ENCODE results near the gene IGF2.

The IGF2 gene

GRCh38 chr11:2104524-2105440 lies 34.4 kb downstream of the IGF2 start:
- Histone ChIP-seq H3K9ac (no peak overlapping the region), H3K27ac (no peak overlapping the region), H3K36me3 (ENCODE audit: insufficient read depth) (no peaks in the 10 kb centered on the region), H2AFZ (ENCODE audit: low read depth) (no peak overlapping the region), H4K20me1 (ENCODE audit: insufficient read depth) (no peaks in the 10 kb centered on the region), H3K4me3 (IDR thresholded peaks at IDR 0.05; ENCODE audit: insufficient read depth, low read depth, low read length) (no peak overlapping the region), H3K27me3 (ENCODE audit: insufficient read depth, low read depth) (peaks cover 50% of the 10 kb centered on the region; the same call in 1 of the 2 replicates), H3K4me1 (ENCODE audit: low read depth, poor library complexity, severe bottlenecking) (no peaks in the 10 kb centered on the region), H3K4me2 (no peak overlapping the region), H3K79me2 (ENCODE audit: insufficient read depth, low read depth) (no peaks in the 10 kb centered on the region)
- no peak for TF ChIP-seq CTCF (conservative IDR thresholded peaks at IDR 0.05; ENCODE audit: low read depth, low read length)

GRCh38 chr11:2103668-2104523 lies 35.3 kb downstream of the IGF2 start:
- Histone ChIP-seq H3K27me3 (ENCODE audit: insufficient read depth, low read depth) (peaks cover 52% of the 10 kb centered on the region; the same call in 1 of the 2 replicates), H3K79me2 (ENCODE audit: insufficient read depth, low read depth) (no peaks in the 10 kb centered on the region), H3K4me3 (IDR thresholded peaks at IDR 0.05; ENCODE audit: insufficient read depth, low read depth, low read length) (no peak overlapping the region), H3K4me1 (ENCODE audit: low read depth, poor library complexity, severe bottlenecking) (no peaks in the 10 kb centered on the region), H3K4me2 (no peak overlapping the region), H3K27ac (no peak overlapping the region), H4K20me1 (ENCODE audit: insufficient read depth) (no peaks in the 10 kb centered on the region), H2AFZ (ENCODE audit: low read depth) (no peak overlapping the region), H3K9ac (no peak overlapping the region), H3K36me3 (ENCODE audit: insufficient read depth) (no peaks in the 10 kb centered on the region)
- no peak for TF ChIP-seq CTCF (conservative IDR thresholded peaks at IDR 0.05; ENCODE audit: low read depth, low read length)

- no peak overlapping the region for H3K27ac ChIP-seq
- H3K27me3 ChIP-seq (ENCODE audit: insufficient read depth, low read depth), result peaks cover 56% of the 10 kb centered on the region; the same call in 1 of the 2 replicates
- no peak overlapping the region for H3K4me2 ChIP-seq
- no peak for TF ChIP-seq CTCF (conservative IDR thresholded peaks at IDR 0.05; ENCODE audit: low read depth, low read length)
- no peak overlapping the region for H3K4me3 ChIP-seq (IDR thresholded peaks at IDR 0.05; ENCODE audit: insufficient read depth, low read depth, low read length)
- no peaks in the 10 kb centered on the region for H4K20me1 ChIP-seq (ENCODE audit: insufficient read depth)
- H3K9ac ChIP-seq, result no peak overlapping the region
- no peaks in the 10 kb centered on the region for H3K4me1 ChIP-seq (ENCODE audit: low read depth, poor library complexity, severe bottlenecking)
- no peaks in the 10 kb centered on the region for H3K36me3 ChIP-seq (ENCODE audit: insufficient read depth)
- H2AFZ ChIP-seq (ENCODE audit: low read depth), result no peak overlapping the region
- H3K79me2 ChIP-seq (ENCODE audit: insufficient read depth, low read depth), result no peaks in the 10 kb centered on the region
Measured at GRCh38 chr11:2102883-2103213, 36.3 kb downstream of the IGF2 start.

GRCh38 chr11:2102132-2102882 lies 36.9 kb downstream of the IGF2 start:
- no peak overlapping the region for H3K9ac ChIP-seq

More at GRCh38 chr11:2102132-2102882, 36.9 kb downstream of the IGF2 start:
- Histone ChIP-seq H3K27me3 (ENCODE audit: insufficient read depth, low read depth) (peaks cover 59% of the 10 kb centered on the region; the same call in 1 of the 2 replicates), H3K4me1 (ENCODE audit: low read depth, poor library complexity, severe bottlenecking) (no peaks in the 10 kb centered on the region), H3K27ac (no peak overlapping the region), H3K4me2 (no peak overlapping the region), H2AFZ (ENCODE audit: low read depth) (no peak overlapping the region), H3K4me3 (IDR thresholded peaks at IDR 0.05; ENCODE audit: insufficient read depth, low read depth, low read length) (no peak overlapping the region), H3K36me3 (ENCODE audit: insufficient read depth) (no peaks in the 10 kb centered on the region), H4K20me1 (ENCODE audit: insufficient read depth) (no peaks in the 10 kb centered on the region), H3K79me2 (ENCODE audit: insufficient read depth, low read depth) (no peaks in the 10 kb centered on the region)
- no peak for TF ChIP-seq CTCF (conservative IDR thresholded peaks at IDR 0.05; ENCODE audit: low read depth, low read length)
